Measurements from ENCODE around the gene UAP1L1.

Gene UAP1L1

DNA sequence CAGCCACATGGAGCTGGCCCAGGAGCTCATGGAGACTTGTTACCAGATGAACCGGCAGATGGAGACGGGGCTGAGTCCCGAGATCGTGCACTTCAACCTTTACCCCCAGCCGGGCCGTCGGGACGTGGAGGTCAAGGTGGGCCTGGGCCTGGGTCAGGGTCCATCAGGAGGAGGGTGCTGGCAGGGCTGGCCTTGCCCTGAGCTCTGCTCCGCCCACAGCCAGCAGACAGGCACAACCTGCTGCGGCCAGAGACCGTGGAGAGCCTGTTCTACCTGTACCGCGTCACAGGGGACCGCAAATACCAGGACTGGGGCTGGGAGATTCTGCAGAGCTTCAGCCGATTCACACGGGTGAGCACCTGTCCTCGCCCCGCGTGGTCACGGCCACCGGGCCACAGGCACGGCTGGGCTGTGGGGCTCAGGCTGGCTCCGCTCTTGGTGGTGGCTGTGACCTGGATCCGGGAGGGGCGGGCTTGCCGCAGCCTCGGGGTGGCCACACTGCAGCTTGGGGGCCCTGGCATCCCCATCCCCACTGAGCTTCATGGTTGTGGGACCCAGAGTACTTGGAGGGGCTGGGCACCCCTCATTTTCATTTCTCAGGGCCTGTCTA, 30.1 kb downstream of the UAP1L1 start:
- TF ChIP-seq, protein P1, sequence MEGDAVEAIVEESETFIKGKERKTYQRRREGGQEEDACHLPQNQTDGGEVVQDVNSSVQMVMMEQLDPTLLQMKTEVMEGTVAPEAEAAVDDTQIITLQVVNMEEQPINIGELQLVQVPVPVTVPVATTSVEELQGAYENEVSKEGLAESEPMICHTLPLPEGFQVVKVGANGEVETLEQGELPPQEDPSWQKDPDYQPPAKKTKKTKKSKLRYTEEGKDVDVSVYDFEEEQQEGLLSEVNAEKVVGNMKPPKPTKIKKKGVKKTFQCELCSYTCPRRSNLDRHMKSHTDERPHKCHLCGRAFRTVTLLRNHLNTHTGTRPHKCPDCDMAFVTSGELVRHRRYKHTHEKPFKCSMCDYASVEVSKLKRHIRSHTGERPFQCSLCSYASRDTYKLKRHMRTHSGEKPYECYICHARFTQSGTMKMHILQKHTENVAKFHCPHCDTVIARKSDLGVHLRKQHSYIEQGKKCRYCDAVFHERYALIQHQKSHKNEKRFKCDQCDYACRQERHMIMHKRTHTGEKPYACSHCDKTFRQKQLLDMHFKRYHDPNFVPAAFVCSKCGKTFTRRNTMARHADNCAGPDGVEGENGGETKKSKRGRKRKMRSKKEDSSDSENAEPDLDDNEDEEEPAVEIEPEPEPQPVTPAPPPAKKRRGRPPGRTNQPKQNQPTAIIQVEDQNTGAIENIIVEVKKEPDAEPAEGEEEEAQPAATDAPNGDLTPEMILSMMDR (conservative IDR thresholded peaks at IDR 0.05; ENCODE audit: low read length) = no peak
- DNase-seq (ENCODE audit: low read depth) = no peak
- no peak overlapping the region for H3K4me3 ChIP-seq (ENCODE audit: low read length)

DNA sequence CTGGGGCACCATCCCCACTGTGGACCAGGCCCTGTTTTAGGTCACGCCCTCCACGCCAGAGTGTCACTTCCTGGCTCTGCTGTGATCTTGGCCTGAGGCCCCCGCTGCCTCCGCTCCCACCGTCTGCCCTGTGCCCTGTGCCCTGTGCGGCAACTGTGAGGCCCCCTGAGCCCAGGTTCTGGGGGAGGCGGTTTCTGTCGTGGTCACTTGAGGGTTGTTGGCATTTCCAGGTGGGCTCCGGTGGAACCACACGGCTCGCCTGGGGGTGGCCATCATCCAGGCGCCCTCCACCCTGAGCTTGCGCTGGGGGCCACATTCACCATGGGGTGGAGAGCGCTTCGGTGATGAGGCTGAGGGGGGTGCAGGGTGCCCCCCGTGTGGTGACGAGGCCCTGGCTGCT, 30.7 kb downstream of the UAP1L1 start:
- no peak for DNase-seq (ENCODE audit: low read depth)
- TF ChIP-seq, protein P1 (conservative IDR thresholded peaks at IDR 0.05; ENCODE audit: low read length) = no peak
- H3K4me3 ChIP-seq (ENCODE audit: low read length) = no peak overlapping the region

DNA sequence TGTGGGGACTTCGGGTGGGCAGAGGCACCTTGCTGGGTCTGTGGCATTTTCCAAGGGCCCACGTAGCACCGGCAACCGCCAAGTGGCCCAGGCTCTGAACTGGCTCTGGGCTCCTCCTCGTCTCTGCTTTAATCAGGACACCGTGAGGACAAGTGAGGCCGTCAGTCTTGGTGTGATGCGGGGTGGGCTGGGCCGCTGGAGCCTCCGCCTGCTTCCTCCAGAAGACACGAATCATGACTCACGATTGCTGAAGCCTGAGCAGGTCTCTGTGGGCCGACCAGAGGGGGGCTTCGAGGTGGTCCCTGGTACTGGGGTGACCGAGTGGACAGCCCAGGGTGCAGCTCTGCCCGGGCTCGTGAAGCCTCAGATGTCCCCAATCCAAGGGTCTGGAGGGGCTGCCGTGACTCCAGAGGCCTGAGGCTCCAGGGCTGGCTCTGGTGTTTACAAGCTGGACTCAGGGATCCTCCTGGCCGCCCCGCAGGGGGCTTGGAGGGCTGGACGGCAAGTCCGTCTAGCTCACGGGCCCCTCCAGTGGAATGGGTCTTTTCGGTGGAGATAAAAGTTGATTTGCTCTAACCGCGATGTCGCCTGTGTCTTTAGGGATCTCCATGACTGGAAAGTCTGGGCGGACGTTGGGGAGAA, 31.4 kb downstream of the UAP1L1 start:
- no peak for DNase-seq (ENCODE audit: low read depth)
- no peak overlapping the region for H3K4me3 ChIP-seq (ENCODE audit: low read length)
- TF ChIP-seq, protein P1 (conservative IDR thresholded peaks at IDR 0.05; ENCODE audit: low read length) = no peak

DNA sequence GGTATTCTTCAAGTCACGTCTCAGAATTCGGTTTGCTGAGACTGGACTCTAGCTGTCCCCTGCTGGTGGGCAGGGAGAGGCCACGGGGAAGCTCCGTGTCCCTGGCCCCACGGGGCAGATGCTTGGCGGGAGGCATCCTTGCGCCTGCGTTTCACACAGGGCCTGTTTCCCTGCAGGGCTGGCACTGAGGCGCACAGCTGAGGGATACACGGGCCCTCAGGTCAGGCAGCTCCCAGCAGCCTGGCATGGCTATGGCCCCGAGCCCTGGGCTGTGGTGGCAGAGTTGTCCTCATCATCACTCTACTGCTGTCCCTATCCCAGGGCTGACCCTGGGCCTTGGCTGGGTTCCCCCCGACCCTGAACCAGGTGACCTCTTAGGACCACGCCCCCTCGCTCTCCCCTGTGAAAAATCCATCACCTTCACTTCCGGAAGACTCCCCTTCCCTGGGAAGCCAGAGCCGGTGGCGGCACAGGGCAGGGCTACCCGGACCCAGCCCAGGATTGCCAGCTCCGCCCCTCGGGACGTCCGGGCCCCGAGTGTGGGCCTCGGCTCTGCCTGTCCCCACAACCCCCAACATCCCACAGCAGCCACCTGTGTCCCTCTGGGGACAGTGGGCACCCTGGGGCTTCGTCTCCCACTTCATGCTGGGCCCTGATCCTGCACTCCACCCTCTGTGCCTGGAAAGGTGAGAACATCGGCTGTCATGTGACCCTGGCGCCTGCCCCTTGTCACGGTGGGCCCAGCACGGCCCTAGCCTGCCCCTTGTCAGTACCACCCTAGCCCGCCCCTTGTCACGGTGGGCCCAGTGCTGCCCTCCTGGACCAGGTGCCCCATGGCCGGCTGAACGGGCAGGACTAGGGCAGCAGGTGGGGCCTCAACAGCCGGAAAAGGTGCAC, 32.2 kb downstream of the UAP1L1 start:
- DNase-seq (ENCODE audit: low read depth) = no peak
- H3K4me3 ChIP-seq (ENCODE audit: low read length) = no peak overlapping the region
- TF ChIP-seq, protein P1 (conservative IDR thresholded peaks at IDR 0.05; ENCODE audit: low read length) = no peak

DNA sequence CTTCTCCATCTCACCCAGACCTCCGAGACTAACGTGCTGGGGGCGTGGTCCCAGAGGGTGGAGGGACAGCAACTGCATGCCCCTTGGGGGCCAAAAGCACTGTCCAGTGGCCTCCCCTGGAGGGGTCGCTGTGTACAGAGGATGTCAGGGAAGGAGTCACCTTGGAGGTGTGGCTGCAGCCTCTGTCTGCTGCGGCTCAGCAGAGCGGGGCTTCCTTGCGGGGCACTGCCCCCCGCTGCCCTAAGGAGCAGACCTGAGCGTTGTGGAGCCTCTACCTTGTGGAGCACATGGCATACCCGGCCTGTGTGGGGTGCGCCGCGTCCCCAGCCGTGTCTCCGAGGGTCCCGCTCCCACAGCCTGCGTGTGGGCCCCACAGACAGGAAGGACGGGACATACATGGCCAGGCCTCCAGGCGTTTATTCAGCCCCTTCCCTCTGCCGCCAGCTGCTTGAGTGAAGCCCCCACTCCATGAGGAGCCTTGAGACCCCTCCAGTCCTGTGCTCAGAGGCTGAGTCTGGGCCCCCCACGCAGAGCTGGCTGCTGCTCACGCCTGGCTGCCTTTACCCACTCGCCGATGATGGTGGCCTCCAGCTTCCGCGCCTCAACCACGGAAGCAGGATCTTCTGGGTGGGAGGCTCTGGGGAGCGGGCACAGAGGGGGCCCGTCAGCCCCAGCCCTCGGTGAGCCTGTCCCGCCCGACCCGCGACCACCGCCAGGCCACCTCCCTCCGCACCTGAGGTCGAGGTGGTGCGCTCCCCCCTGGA, 33.0 kb downstream of the UAP1L1 start:
- H3K4me3 ChIP-seq (ENCODE audit: low read length) = no peak overlapping the region
- TF ChIP-seq, protein P1 (conservative IDR thresholded peaks at IDR 0.05; ENCODE audit: low read length) = no peak
- DNase-seq (ENCODE audit: low read depth) = no peak

DNA sequence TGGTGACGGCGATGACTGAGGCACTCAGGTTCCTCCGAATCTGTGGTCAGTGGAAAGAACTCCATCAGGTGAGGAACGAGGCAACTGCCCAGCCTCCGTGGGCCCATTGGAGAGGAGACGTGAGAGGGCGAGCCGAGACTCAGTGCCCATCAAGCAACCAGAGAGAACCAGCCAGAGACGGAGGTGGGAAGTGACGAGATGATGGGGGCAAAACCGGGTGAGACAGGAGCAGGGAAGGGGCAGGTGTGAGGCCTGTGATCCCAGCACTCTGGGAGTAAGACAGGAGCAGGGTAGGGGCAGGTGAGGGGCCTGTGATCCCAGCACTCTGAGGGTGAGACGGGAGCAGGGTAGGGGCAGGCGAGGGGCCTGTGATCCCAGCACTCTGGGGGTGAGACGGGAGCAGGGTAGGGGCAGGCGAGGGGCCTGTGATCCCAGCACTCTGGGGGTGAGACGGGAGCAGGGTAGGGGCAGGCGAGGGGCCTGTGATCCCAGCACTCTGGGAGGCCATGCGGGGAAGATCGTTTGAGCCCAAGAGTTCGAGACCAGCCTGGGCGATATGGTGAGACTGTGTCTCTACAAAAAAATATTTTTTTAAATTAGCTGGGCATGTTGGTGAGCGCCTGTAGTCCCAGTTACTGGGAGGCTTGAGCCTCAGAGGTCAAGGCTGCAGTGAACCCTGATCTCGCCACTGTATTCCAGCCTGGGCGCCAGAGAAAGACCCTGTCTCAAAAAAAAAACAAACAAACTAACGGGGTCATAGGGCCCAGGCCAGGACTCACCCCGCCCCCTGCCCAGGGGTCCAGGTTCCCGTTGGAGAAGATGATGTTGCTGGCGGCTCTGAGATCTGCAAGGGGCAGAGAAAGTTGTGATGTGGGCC, 33.8 kb downstream of the UAP1L1 start:
- TF ChIP-seq, protein P1 (conservative IDR thresholded peaks at IDR 0.05; ENCODE audit: low read length) = no peak
- no peak overlapping the region for H3K4me3 ChIP-seq (ENCODE audit: low read length)

More for the DNA sequence above, 33.8 kb downstream of the UAP1L1 start:
- no peak for DNase-seq (ENCODE audit: low read depth)
